Brain microvascular endothelial cell (primary cell): ENCODE data around the gene ADGRG7.
A peak's percentile ranks its signal among the peaks of the same experiment; 100 is the strongest.

Experiments used
- DNase-seq: peaks from one replicate; pipeline ENCODE4 v3.0.0-alpha.2; 2020
- H3K27ac ChIP-seq: fragments of 250-450 bp; sonication (Bioruptor Pico); 2 replicates; pipeline ENCODE4 v1.5.1; 2020; ENCODE audit warnings: mild to moderate bottlenecking, moderate library complexity
- H3K27me3 ChIP-seq: fragments of 250-450 bp; sonication (Bioruptor Pico); replicated peaks from 2 replicates; pipeline ENCODE4 v1.5.1; 2020; ENCODE audit warnings: mild to moderate bottlenecking
- H3K36me3 ChIP-seq: fragments of 250-450 bp; sonication (Bioruptor Pico); replicated peaks from 2 replicates; pipeline ENCODE4 v1.5.1; 2020; ENCODE audit warnings: mild to moderate bottlenecking
- H3K4me3 ChIP-seq: 2 replicates; pipeline ENCODE4 v1.5.1; 2011; ENCODE audit warnings: low read depth, mild to moderate bottlenecking, control low read depth, low read length, moderate library complexity
- CTCF ChIP-seq: IDR thresholded peaks from 2 replicates; pipeline ENCODE4 v1.5.1; 2011; ENCODE audit warnings: low read depth, mild to moderate bottlenecking, moderate library complexity, low read length, control low read depth, inconsistent platforms; ENCODE audit errors: missing control alignments
- in situ Hi-C: cut with HindIII; loops from 2 replicates; pipeline ENCODE4 v1.10.0; 2017; ENCODE audit warnings: low sequenced_read_pairs, low pct_ligation_motif_present

Gene ADGRG7

GRCh38 chr3:100613721-100614390 lies 4.5 kb downstream of the ADGRG7 start:
- DNase-seq, result no peak
- H3K36me3 ChIP-seq, result no peaks in the 10 kb centered on the region
- H3K4me3 ChIP-seq, result no peak overlapping the region
- no peaks in the 10 kb centered on the region for H3K27me3 ChIP-seq
- no peak for TF ChIP-seq CTCF
- no peak overlapping the region for H3K27ac ChIP-seq
- in situ Hi-C loops, result no loop called here

- no peak for TF ChIP-seq CTCF
- H3K27ac ChIP-seq, result no peak overlapping the region
- no peak overlapping the region for H3K4me3 ChIP-seq
- H3K36me3 ChIP-seq, result no peaks in the 10 kb centered on the region
- DNase-seq, result no peak
- in situ Hi-C loops, result no loop called here
- H3K27me3 ChIP-seq, result no peaks in the 10 kb centered on the region
Observed at GRCh38 chr3:100614941-100615340, 5.5 kb downstream of the ADGRG7 start.

DNA sequence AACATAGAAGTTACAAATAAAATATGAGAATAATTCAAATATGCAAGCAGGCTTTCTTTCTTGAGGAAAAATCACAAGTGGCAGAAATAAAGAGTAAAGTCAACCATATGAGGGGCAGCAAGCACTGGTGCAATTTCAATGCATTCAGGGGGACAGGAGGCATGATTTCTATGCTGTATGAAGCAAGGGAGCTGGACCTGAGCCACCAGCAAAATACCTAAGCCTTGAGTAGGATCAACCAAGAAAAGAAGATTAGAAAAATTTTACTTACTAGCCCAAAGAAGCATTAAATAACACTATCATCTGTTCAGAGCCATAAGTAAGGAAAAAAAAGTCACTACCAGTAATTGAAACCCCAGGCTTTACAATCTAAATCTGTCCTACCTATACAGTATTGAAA lies 6.3 kb downstream of the ADGRG7 start:
- Histone ChIP-seq H3K27me3 (no peaks in the 10 kb centered on the region), H3K27ac (no peak overlapping the region), H3K4me3 (no peak overlapping the region), H3K36me3 (no peaks in the 10 kb centered on the region)
- in situ Hi-C loops, result no loop called here
- DNase-seq, result peak; percentile 30
- TF ChIP-seq CTCF, result no peak

- Histone ChIP-seq H3K27ac (no peak overlapping the region), H3K36me3 (no peaks in the 10 kb centered on the region), H3K4me3 (no peak overlapping the region), H3K27me3 (no peaks in the 10 kb centered on the region)
- DNase-seq, result no peak
- in situ Hi-C loops, result no loop called here
- TF ChIP-seq CTCF, result no peak
Observed at GRCh38 chr3:100621251-100621650, 11.8 kb downstream of the ADGRG7 start.

- no peaks in the 10 kb centered on the region for H3K36me3 ChIP-seq
- in situ Hi-C loops, result no loop called here
- no peak overlapping the region for H3K4me3 ChIP-seq
- H3K27ac ChIP-seq, result no peak overlapping the region
- no peak for DNase-seq
- no peak for TF ChIP-seq CTCF
- H3K27me3 ChIP-seq, result no peaks in the 10 kb centered on the region
Observed at GRCh38 chr3:100627491-100627890, 18.1 kb downstream of the ADGRG7 start.
